ENCODE measurements around the gene DCDC1. TPM values are rescaled to one million over a fixed set of nuclear protein-coding genes. Genes with fewer than 3 reads are reported as not detected.

Gene DCDC1
- total RNA-seq, 1 donor from 2014 or later, result 0.47 TPM

GRCh38 chr11:30825723-30826122 is 543.8 kb downstream of the DCDC1 start:
- H3K27ac Mint-ChIP-seq (ENCODE audit: unreplicated experiment), result no peak overlapping the region

GRCh38 chr11:30823119-30823518 is 546.4 kb downstream of the DCDC1 start:
- H3K27me3 Mint-ChIP-seq (ENCODE audit: unreplicated experiment), result no peaks in the 10 kb centered on the region
- no peak for DNase-seq
- no peaks in the 10 kb centered on the region for H3K36me3 Mint-ChIP-seq (ENCODE audit: unreplicated experiment)
- no peak overlapping the region for H3K4me3 Mint-ChIP-seq (ENCODE audit: unreplicated experiment)
- TF ChIP-seq, protein P1, sequence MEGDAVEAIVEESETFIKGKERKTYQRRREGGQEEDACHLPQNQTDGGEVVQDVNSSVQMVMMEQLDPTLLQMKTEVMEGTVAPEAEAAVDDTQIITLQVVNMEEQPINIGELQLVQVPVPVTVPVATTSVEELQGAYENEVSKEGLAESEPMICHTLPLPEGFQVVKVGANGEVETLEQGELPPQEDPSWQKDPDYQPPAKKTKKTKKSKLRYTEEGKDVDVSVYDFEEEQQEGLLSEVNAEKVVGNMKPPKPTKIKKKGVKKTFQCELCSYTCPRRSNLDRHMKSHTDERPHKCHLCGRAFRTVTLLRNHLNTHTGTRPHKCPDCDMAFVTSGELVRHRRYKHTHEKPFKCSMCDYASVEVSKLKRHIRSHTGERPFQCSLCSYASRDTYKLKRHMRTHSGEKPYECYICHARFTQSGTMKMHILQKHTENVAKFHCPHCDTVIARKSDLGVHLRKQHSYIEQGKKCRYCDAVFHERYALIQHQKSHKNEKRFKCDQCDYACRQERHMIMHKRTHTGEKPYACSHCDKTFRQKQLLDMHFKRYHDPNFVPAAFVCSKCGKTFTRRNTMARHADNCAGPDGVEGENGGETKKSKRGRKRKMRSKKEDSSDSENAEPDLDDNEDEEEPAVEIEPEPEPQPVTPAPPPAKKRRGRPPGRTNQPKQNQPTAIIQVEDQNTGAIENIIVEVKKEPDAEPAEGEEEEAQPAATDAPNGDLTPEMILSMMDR (IDR thresholded peaks at IDR 0.05; ENCODE audit: partially characterized antibody, unreplicated experiment), result no peak
- H3K27ac Mint-ChIP-seq (ENCODE audit: unreplicated experiment), result no peak overlapping the region
- no peaks in the 10 kb centered on the region for H3K4me1 Mint-ChIP-seq (ENCODE audit: low read depth, unreplicated experiment)
- no peaks in the 10 kb centered on the region for H3K9me3 Mint-ChIP-seq (ENCODE audit: unreplicated experiment)

More at GRCh38 chr11:30825723-30826122, 543.8 kb downstream of the DCDC1 start:
- Mint-ChIP-seq H3K4me1 (ENCODE audit: low read depth, unreplicated experiment) (no peaks in the 10 kb centered on the region), H3K9me3 (ENCODE audit: unreplicated experiment) (no peaks in the 10 kb centered on the region), H3K27me3 (ENCODE audit: unreplicated experiment) (no peaks in the 10 kb centered on the region), H3K36me3 (ENCODE audit: unreplicated experiment) (no peaks in the 10 kb centered on the region), H3K4me3 (ENCODE audit: unreplicated experiment) (no peak overlapping the region)
- no peak for DNase-seq
- TF ChIP-seq, protein P1 (IDR thresholded peaks at IDR 0.05; ENCODE audit: partially characterized antibody, unreplicated experiment), result no peak

GRCh38 chr11:30821438-30821965 is 548.0 kb downstream of the DCDC1 start:
- TF ChIP-seq, protein P1 (IDR thresholded peaks at IDR 0.05; ENCODE audit: partially characterized antibody, unreplicated experiment), result no peak
- Mint-ChIP-seq H3K36me3 (ENCODE audit: unreplicated experiment) (no peaks in the 10 kb centered on the region), H3K4me3 (ENCODE audit: unreplicated experiment) (no peak overlapping the region), H3K27ac (ENCODE audit: unreplicated experiment) (no peak overlapping the region), H3K27me3 (ENCODE audit: unreplicated experiment) (no peaks in the 10 kb centered on the region), H3K9me3 (ENCODE audit: unreplicated experiment) (no peaks in the 10 kb centered on the region), H3K4me1 (ENCODE audit: low read depth, unreplicated experiment) (no peaks in the 10 kb centered on the region)
- DNase-seq, result no peak

GRCh38 chr11:30818721-30819120 is 550.8 kb downstream of the DCDC1 start:
- H3K9me3 Mint-ChIP-seq (ENCODE audit: unreplicated experiment), result no peaks in the 10 kb centered on the region
- TF ChIP-seq, protein P1 (IDR thresholded peaks at IDR 0.05; ENCODE audit: partially characterized antibody, unreplicated experiment), result no peak
- DNase-seq, result no peak
- H3K36me3 Mint-ChIP-seq (ENCODE audit: unreplicated experiment), result no peaks in the 10 kb centered on the region
- no peaks in the 10 kb centered on the region for H3K4me1 Mint-ChIP-seq (ENCODE audit: low read depth, unreplicated experiment)
- H3K27me3 Mint-ChIP-seq (ENCODE audit: unreplicated experiment), result no peaks in the 10 kb centered on the region
- H3K4me3 Mint-ChIP-seq (ENCODE audit: unreplicated experiment), result no peak overlapping the region
- H3K27ac Mint-ChIP-seq (ENCODE audit: unreplicated experiment), result no peak overlapping the region

DNA sequence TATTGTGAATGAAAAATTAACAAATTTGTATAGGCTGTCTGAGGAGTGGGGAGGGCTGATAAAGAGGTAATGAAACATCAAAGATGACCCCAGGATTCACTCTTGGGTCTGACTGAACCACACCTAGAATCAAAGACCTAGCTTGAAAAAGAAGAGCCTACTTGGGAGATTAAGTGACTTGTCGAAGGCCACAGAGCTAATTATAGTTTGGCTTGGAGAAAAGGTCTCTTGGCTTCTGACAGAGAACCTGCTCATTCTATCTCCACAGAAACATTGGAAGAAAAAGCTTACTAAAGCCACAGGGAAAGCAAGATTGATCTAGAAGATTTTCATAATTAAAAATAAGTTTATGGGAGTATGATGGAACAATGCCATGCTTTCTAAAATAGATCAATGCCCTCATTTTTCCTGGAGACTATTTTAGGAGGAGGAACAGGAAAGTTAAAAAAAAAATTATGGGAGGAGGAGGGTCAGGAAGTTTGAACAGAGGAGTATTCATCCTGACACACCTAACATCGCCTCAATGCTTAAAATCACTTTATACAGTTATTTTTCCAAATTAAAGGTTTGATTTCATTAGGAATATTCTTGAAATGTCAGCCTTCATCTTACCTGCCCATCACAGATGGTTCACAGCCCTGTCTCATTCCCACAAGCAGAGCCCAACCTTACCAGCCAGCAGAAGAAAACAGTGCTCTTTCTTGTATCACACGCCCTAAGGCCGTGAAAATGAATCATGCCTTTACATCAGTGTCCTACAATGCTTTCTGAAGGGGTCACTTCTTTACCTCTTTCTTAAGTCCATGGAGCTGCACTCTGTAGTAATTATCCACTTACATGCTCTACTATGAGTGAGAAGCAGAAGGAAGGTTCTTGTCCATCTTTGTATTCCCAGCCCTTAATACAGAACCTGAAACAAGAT is 552.3 kb downstream of the DCDC1 start:
- H3K4me1 Mint-ChIP-seq (ENCODE audit: low read depth, unreplicated experiment), result no peaks in the 10 kb centered on the region
- no peak overlapping the region for H3K27ac Mint-ChIP-seq (ENCODE audit: unreplicated experiment)
- H3K36me3 Mint-ChIP-seq (ENCODE audit: unreplicated experiment), result no peaks in the 10 kb centered on the region
- no peak for DNase-seq
- H3K4me3 Mint-ChIP-seq (ENCODE audit: unreplicated experiment), result no peak overlapping the region
- TF ChIP-seq, protein P1 (IDR thresholded peaks at IDR 0.05; ENCODE audit: partially characterized antibody, unreplicated experiment), result no peak
- no peaks in the 10 kb centered on the region for H3K27me3 Mint-ChIP-seq (ENCODE audit: unreplicated experiment)
- H3K9me3 Mint-ChIP-seq (ENCODE audit: unreplicated experiment), result no peaks in the 10 kb centered on the region
